OCI-LY3 (cell line): ENCODE data around the gene DCUN1D2.
"Not testable (repeated sequence)": the region's sequence is repeated elsewhere in the genome, so short reads cannot be mapped to it uniquely, and the experiment has no call there.

Source experiments
- H2AFZ ChIP-seq: fragments of 200-600, 300-600 bp; shearing (Covaris generic); 2 replicates; pipeline ENCODE4 v1.6.0; 2014; ENCODE audit warnings: antibody characterized with exemption, low read depth, low read length
- H3K27ac ChIP-seq: fragments of 200-600, 300-600 bp; sonication (generic); 2 replicates; pipeline ENCODE4 v1.5.1; 2014; ENCODE audit warnings: mild to moderate bottlenecking, low read length, moderate library complexity, mixed read lengths
- H3K27me3 ChIP-seq: fragments of 200-600, 300-600 bp; sonication (generic); 2 replicates; pipeline ENCODE4 v1.6.1; 2014; ENCODE audit warnings: low read depth, low read length, mixed read lengths
- H3K36me3 ChIP-seq: fragments of 200-600, 300-600 bp; sonication (generic); replicated peaks from 2 replicates; pipeline ENCODE3; 2014; ENCODE audit warnings: low read depth, low read length, mixed read lengths
- H3K4me1 ChIP-seq: fragments of 300-600, 200-600 bp; sonication (generic); 2 replicates; pipeline ENCODE4 v1.6.1; 2014; ENCODE audit warnings: low read length, mixed read lengths
- H3K4me2 ChIP-seq: fragments of 200-600, 300-600 bp; sonication (generic); 2 replicates; pipeline ENCODE4 v1.6.1; 2014; ENCODE audit warnings: low read length, mixed read lengths
- H3K4me3 ChIP-seq: fragments of 300-600, 200-600 bp; sonication (generic); 2 replicates; pipeline ENCODE4 v1.5.1; 2014; ENCODE audit warnings: antibody characterized with exemption, mild to moderate bottlenecking, low read length, moderate library complexity
- H3K79me2 ChIP-seq: fragments of 300-600, 200-600 bp; shearing (Covaris generic); 2 replicates; pipeline ENCODE4 v1.6.1; 2014; ENCODE audit warnings: mild to moderate bottlenecking, low read length, mixed read lengths
- H3K9ac ChIP-seq: fragments of 300-600, 200-600 bp; shearing (Covaris generic); 2 replicates; pipeline ENCODE4 v1.6.0; 2014; ENCODE audit warnings: mild to moderate bottlenecking, low read length, moderate library complexity
- H3K9me3 ChIP-seq: fragments of 200-600, 300-600 bp; shearing (Covaris generic); 2 replicates; pipeline ENCODE4 v1.6.1; 2014; ENCODE audit warnings: low read length, mixed read lengths; ENCODE audit not compliant: insufficient read depth
- H4K20me1 ChIP-seq: fragments of 200-600, 300-600 bp; sonication (generic); 2 replicates; pipeline ENCODE4 v1.6.1; 2016; ENCODE audit warnings: low read length, mixed read lengths; ENCODE audit not compliant: insufficient read depth
- EZH2phosphoT487 ChIP-seq: fragments of 200-600 bp; shearing (Covaris generic); IDR thresholded peaks from 2 replicates; pipeline ENCODE4 v1.6.1; 2018; ENCODE audit warnings: antibody characterized with exemption, mixed run types, low read depth
- TF ChIP-seq, protein P1 (sequence below): fragments of 200-600, 300-600 bp; sonication (generic); IDR thresholded peaks from 2 replicates; pipeline ENCODE4 v1.5.1; 2014; ENCODE audit warnings: antibody characterized with exemption, low read length, low read depth

The DCUN1D2 gene

GRCh38 chr13:113441661-113442060 is 48.9 kb downstream of the DCUN1D2 start:
- H3K27ac ChIP-seq = no peak overlapping the region
- H3K9me3 ChIP-seq = peaks cover 4% of the 10 kb centered on the region; the same call in 1 of the 2 replicates
- peaks cover 3% of the 10 kb centered on the region for H3K36me3 ChIP-seq
- no peaks in the 10 kb centered on the region for H3K27me3 ChIP-seq
- TF ChIP-seq, protein P1, sequence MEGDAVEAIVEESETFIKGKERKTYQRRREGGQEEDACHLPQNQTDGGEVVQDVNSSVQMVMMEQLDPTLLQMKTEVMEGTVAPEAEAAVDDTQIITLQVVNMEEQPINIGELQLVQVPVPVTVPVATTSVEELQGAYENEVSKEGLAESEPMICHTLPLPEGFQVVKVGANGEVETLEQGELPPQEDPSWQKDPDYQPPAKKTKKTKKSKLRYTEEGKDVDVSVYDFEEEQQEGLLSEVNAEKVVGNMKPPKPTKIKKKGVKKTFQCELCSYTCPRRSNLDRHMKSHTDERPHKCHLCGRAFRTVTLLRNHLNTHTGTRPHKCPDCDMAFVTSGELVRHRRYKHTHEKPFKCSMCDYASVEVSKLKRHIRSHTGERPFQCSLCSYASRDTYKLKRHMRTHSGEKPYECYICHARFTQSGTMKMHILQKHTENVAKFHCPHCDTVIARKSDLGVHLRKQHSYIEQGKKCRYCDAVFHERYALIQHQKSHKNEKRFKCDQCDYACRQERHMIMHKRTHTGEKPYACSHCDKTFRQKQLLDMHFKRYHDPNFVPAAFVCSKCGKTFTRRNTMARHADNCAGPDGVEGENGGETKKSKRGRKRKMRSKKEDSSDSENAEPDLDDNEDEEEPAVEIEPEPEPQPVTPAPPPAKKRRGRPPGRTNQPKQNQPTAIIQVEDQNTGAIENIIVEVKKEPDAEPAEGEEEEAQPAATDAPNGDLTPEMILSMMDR = no peak
- TF ChIP-seq EZH2phosphoT487 = no peak
- peaks cover 21% of the 10 kb centered on the region for H3K4me1 ChIP-seq
- H2AFZ ChIP-seq = no peak overlapping the region
- no peak overlapping the region for H3K4me3 ChIP-seq
- H3K4me2 ChIP-seq = no peak overlapping the region
- no peaks in the 10 kb centered on the region for H4K20me1 ChIP-seq
- H3K9ac ChIP-seq = no peak overlapping the region
- no peaks in the 10 kb centered on the region for H3K79me2 ChIP-seq

DNA sequence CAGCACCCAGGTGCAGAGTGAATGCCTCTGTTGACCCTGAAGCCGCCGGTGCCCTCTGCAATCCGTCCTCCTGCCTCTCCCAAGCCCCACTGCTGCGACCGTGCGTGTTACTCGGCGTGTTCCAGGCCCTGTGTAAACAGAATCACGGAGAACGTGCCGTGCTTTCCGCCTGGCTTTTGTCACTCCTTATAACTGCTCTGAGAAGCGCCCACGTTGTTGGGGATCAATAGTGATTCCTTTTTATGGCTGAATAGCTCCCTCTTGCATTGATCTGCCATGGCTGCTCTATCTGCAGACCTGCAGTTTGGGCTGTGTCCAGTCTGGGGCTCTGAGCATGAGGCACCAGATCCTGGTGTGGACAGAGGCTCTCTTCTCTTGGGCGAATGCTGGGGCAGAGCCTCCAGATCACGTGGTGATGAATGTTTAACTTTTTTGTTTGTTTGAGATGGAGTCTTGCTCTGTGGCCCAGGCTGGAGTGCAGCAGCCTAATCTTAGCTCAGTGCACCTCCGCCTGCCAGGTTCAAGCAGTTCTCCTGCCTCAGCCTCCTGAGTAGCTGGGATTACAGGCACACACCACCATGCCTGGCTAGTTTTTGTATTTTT is 53.0 kb downstream of the DCUN1D2 start:
- Histone ChIP-seq H3K79me2 (no peaks in the 10 kb centered on the region), H3K9ac (no peak overlapping the region), H3K36me3 (no peaks in the 10 kb centered on the region), H3K27me3 (no peaks in the 10 kb centered on the region), H4K20me1 (no peaks in the 10 kb centered on the region), H3K4me2 (no peak overlapping the region), H3K9me3 (no peaks in the 10 kb centered on the region), H3K27ac (no peak overlapping the region), H2AFZ (no peak overlapping the region), H3K4me3 (no peak overlapping the region), H3K4me1 (no peaks in the 10 kb centered on the region)
- TF ChIP-seq EZH2phosphoT487 = no peak
- TF ChIP-seq, protein P1 = no peak

DNA sequence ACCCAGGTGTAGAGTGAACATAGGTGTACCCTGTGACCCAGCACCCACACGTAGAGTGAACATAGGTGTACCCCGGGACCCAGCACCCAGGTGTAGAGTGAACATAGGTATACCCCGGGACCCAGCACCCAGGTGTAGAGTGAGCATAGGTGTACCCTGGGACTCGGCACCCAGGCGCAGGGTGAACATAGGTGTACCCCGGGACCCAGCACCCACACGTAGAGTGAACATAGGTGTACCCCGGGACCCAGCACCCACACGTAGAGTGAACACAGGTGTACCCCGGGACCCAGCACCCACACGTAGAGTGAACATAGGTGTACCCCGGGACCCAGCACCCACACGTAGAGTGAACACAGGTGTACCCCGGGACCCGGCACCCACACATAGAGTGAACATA is 53.6 kb downstream of the DCUN1D2 start:
- not testable (repeated sequence) for H3K27ac ChIP-seq, H3K27me3 ChIP-seq, H3K4me3 ChIP-seq

DNA sequence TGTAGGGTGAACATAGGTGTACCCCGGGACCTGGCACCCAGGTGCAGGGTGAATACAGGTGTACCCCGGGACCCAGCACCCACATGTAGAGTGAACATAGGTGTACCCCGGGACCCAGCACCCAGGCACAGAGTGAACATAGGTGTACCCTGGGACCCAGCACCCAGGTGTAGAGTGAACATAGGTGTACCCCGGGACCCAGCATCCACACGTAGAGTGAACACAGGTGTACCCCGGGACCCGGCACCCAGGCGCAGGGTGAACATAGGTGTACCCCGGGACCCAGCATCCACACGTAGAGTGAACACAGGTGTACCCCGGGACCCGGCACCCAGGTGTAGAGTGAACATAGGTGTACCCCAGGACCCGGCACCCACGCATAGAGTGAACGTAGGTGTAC is 54.6 kb downstream of the DCUN1D2 start:
- H3K4me3 ChIP-seq, H3K9me3 ChIP-seq, H3K36me3 ChIP-seq, H3K79me2 ChIP-seq, H4K20me1 ChIP-seq, H3K9ac ChIP-seq, H3K4me2 ChIP-seq, H2AFZ ChIP-seq, H3K27me3 ChIP-seq, H3K27ac ChIP-seq, H3K4me1 ChIP-seq: not testable (repeated sequence)

More for the DNA sequence above, 53.6 kb downstream of the DCUN1D2 start:
- not testable (repeated sequence) for H3K4me2 ChIP-seq, H3K9ac ChIP-seq, H4K20me1 ChIP-seq, H3K36me3 ChIP-seq, H3K4me1 ChIP-seq, H3K79me2 ChIP-seq, H2AFZ ChIP-seq, H3K9me3 ChIP-seq

DNA sequence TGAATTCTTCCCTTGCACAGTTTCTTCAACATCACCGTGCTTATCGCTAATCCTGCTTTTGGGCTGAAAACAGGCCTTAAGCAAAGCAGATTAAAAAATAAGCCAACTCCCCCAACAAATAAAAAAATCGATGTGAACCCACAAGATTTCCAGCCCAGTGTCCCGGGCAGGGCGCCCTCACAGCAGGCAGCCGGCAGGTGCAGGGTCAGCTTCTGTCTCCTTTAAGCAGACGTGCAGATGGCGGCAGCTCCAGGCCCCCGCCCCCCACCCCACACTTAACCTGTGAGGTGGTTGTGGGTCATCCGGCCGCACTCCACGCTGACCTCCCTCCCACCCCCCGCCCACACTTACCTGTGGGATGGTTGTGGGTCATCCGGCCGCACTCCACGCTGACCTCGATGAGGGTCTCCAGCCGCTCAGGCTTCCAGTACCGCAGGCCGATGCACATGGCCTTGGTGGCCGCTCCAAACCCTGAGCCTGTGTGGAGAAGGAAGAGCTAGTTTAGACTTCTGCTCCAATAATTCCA is 57.1 kb downstream of the DCUN1D2 start:
- H3K4me3 ChIP-seq = no peak overlapping the region
- TF ChIP-seq, protein P1 = no peak
- TF ChIP-seq EZH2phosphoT487 = no peak
- no peaks in the 10 kb centered on the region for H3K4me1 ChIP-seq
- H3K27ac ChIP-seq = no peak overlapping the region
- no peaks in the 10 kb centered on the region for H3K9me3 ChIP-seq
- no peaks in the 10 kb centered on the region for H3K79me2 ChIP-seq
- H2AFZ ChIP-seq = no peak overlapping the region
- no peaks in the 10 kb centered on the region for H3K36me3 ChIP-seq
- no peaks in the 10 kb centered on the region for H3K27me3 ChIP-seq
- no peaks in the 10 kb centered on the region for H4K20me1 ChIP-seq
- no peak overlapping the region for H3K4me2 ChIP-seq
- H3K9ac ChIP-seq = no peak overlapping the region
